Measurements from ENCODE around the gene TMEM120B.
"Not testable (repeated sequence)": the region's sequence is repeated elsewhere in the genome, so short reads cannot be mapped to it uniquely, and the experiment has no call there.

TMEM120B gene

GRCh38 chr12:121723200-121723599 lies 10.6 kb downstream of the TMEM120B start:
- Histone ChIP-seq H3K9me3 (ENCODE audit: control insufficient read depth in 1 of 2, low read length in 2 of 2) (no peaks in the 10 kb centered on the region), H3K36me3 (ENCODE audit: control insufficient read depth in 1 of 2, insufficient read depth in 2 of 2, low read length in 2 of 2) (no peaks in the 10 kb centered on the region), H3K27me3 (ENCODE audit: low read depth, low read length) (no peaks in the 10 kb centered on the region), H3K4me3 (ENCODE audit: low read depth in 1 of 2, low read length in 2 of 2) (no peak overlapping the region), H3K27ac (ENCODE audit: low read length) (no peak overlapping the region), H3K4me1 (ENCODE audit: control insufficient read depth in 1 of 2, insufficient read depth in 2 of 2, low read length in 2 of 2) (no peaks in the 10 kb centered on the region)

GRCh38 chr12:121724925-121725324 lies 12.4 kb downstream of the TMEM120B start:
- H3K27me3 ChIP-seq (ENCODE audit: low read depth, low read length): no peaks in the 10 kb centered on the region
- no peak overlapping the region for H3K27ac ChIP-seq (ENCODE audit: low read length)
- H3K4me1 ChIP-seq (ENCODE audit: control insufficient read depth in 1 of 2, insufficient read depth in 2 of 2, low read length in 2 of 2): no peaks in the 10 kb centered on the region
- H3K9me3 ChIP-seq (ENCODE audit: control insufficient read depth in 1 of 2, low read length in 2 of 2): no peaks in the 10 kb centered on the region
- H3K4me3 ChIP-seq (ENCODE audit: low read depth in 1 of 2, low read length in 2 of 2): no peak overlapping the region
- no peaks in the 10 kb centered on the region for H3K36me3 ChIP-seq (ENCODE audit: control insufficient read depth in 1 of 2, insufficient read depth in 2 of 2, low read length in 2 of 2)

DNA sequence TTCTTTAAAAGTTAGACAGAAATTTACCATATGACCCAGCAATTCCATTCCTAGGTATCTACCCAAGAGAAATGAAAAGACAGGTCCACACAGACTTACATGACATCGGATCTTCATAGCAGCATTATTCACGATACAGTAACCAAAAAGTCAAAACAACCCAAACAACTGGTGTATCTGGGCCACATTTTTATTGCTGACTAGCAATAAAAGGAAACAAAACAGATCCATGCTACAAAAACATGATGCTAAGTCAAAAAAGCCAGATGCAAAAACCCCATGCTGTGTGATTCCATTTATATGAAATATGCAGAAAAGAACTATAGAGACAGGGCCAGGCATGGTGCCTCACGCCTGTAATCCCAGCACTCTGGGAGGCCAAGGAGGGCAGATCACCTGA lies 12.9 kb downstream of the TMEM120B start:
- Histone ChIP-seq H3K27me3 (ENCODE audit: low read depth, low read length) (no peaks in the 10 kb centered on the region), H3K27ac (ENCODE audit: low read length) (no peak overlapping the region), H3K36me3 (ENCODE audit: control insufficient read depth in 1 of 2, insufficient read depth in 2 of 2, low read length in 2 of 2) (no peaks in the 10 kb centered on the region), H3K9me3 (ENCODE audit: control insufficient read depth in 1 of 2, low read length in 2 of 2) (no peaks in the 10 kb centered on the region), H3K4me3 (ENCODE audit: low read depth in 1 of 2, low read length in 2 of 2) (no peak overlapping the region), H3K4me1 (ENCODE audit: control insufficient read depth in 1 of 2, insufficient read depth in 2 of 2, low read length in 2 of 2) (no peaks in the 10 kb centered on the region)

DNA sequence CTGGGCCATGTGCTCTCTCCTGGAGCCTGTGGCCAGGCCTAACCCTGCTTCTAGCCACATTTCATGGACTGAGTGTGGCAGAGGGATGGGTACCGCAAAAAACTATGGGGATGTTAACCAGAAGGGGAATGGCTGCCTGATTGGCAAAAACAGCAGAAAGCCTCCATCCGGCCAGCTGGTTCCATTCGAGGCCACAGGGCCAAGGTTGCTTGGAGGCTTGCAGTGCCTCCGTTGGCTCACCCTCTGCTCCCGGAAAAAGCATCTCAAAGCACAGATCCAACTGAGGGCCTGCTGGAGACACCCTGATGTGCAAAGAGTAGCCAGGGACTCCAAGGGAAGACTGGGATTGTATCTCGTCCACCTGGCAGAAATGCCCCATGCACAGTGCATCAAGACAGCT lies 16.5 kb downstream of the TMEM120B start:
- Histone ChIP-seq H3K27ac (ENCODE audit: low read length) (no peak overlapping the region), H3K4me3 (ENCODE audit: low read depth in 1 of 2, low read length in 2 of 2) (no peak overlapping the region), H3K4me1 (ENCODE audit: control insufficient read depth in 1 of 2, insufficient read depth in 2 of 2, low read length in 2 of 2) (no peaks in the 10 kb centered on the region), H3K36me3 (ENCODE audit: control insufficient read depth in 1 of 2, insufficient read depth in 2 of 2, low read length in 2 of 2) (no peaks in the 10 kb centered on the region), H3K27me3 (ENCODE audit: low read depth, low read length) (no peaks in the 10 kb centered on the region), H3K9me3 (ENCODE audit: control insufficient read depth in 1 of 2, low read length in 2 of 2) (no peaks in the 10 kb centered on the region)

GRCh38 chr12:121731473-121731872 lies 18.9 kb downstream of the TMEM120B start:
- Histone ChIP-seq H3K27ac (ENCODE audit: low read length) (no peak overlapping the region), H3K4me3 (ENCODE audit: low read depth in 1 of 2, low read length in 2 of 2) (no peak overlapping the region), H3K4me1 (ENCODE audit: control insufficient read depth in 1 of 2, insufficient read depth in 2 of 2, low read length in 2 of 2) (no peaks in the 10 kb centered on the region), H3K9me3 (ENCODE audit: control insufficient read depth in 1 of 2, low read length in 2 of 2) (no peaks in the 10 kb centered on the region), H3K27me3 (ENCODE audit: low read depth, low read length) (no peaks in the 10 kb centered on the region), H3K36me3 (ENCODE audit: control insufficient read depth in 1 of 2, insufficient read depth in 2 of 2, low read length in 2 of 2) (no peaks in the 10 kb centered on the region)

DNA sequence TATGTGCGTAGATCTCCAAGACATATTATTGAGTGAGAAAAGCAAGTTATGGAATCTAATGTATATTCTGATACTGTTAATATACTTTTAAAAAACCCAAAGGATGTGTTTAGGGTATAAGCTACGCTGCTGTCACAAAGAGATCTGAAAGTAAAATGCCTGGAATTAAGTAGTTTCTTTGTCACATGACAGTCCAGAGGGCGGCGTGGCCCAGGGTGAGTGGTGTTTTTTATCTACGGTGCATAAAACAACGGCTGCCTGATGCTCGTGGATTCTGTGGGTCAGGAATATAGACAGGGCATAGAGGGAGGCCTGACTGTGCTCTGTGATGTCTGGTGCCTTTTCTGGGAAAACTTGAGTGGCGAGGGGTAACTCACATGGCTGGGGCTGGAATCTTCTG lies 21.3 kb downstream of the TMEM120B start:
- H3K36me3 ChIP-seq (ENCODE audit: control insufficient read depth in 1 of 2, insufficient read depth in 2 of 2, low read length in 2 of 2): no peaks in the 10 kb centered on the region
- no peak overlapping the region for H3K27ac ChIP-seq (ENCODE audit: low read length)
- H3K4me3 ChIP-seq (ENCODE audit: low read depth in 1 of 2, low read length in 2 of 2): no peak overlapping the region
- H3K4me1 ChIP-seq (ENCODE audit: control insufficient read depth in 1 of 2, insufficient read depth in 2 of 2, low read length in 2 of 2): no peaks in the 10 kb centered on the region
- no peaks in the 10 kb centered on the region for H3K27me3 ChIP-seq (ENCODE audit: low read depth, low read length)
- no peaks in the 10 kb centered on the region for H3K9me3 ChIP-seq (ENCODE audit: control insufficient read depth in 1 of 2, low read length in 2 of 2)

DNA sequence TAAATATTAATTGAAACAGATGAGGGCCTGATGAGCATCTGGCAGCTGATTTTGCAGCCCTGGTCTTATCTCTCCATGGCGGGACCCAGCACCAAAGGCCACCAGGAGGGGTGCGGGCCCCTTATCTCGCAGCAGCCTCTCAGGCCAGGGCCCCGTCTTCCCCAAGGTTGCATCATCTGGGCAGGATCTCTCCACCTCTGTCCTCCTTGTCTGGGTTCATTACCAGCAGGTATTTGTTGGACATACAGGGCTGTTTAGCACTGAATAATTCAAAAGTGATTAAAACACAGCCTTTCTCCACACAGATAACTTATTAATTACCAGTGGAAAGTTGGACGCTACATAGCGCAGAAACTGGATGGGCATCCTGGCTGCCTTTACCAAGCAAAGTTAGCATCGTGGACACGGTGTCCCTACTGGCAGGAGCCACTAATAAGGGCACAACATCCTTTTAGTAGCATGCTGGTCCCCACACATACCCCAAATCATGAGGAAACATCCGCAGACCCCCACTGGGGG lies 25.8 kb downstream of the TMEM120B start:
- no peaks in the 10 kb centered on the region for H3K9me3 ChIP-seq (ENCODE audit: control insufficient read depth in 1 of 2, low read length in 2 of 2)
- no peaks in the 10 kb centered on the region for H3K36me3 ChIP-seq (ENCODE audit: control insufficient read depth in 1 of 2, insufficient read depth in 2 of 2, low read length in 2 of 2)
- no peaks in the 10 kb centered on the region for H3K27me3 ChIP-seq (ENCODE audit: low read depth, low read length)
- H3K27ac ChIP-seq (ENCODE audit: low read length): no peak overlapping the region
- no peaks in the 10 kb centered on the region for H3K4me1 ChIP-seq (ENCODE audit: control insufficient read depth in 1 of 2, insufficient read depth in 2 of 2, low read length in 2 of 2)
- no peak overlapping the region for H3K4me3 ChIP-seq (ENCODE audit: low read depth in 1 of 2, low read length in 2 of 2)

GRCh38 chr12:121740847-121741246 lies 28.3 kb downstream of the TMEM120B start:
- Histone ChIP-seq H3K27me3 (ENCODE audit: low read depth, low read length) (no peaks in the 10 kb centered on the region), H3K4me3 (ENCODE audit: low read depth in 1 of 2, low read length in 2 of 2) (no peak overlapping the region), H3K4me1 (ENCODE audit: control insufficient read depth in 1 of 2, insufficient read depth in 2 of 2, low read length in 2 of 2) (no peaks in the 10 kb centered on the region), H3K36me3 (ENCODE audit: control insufficient read depth in 1 of 2, insufficient read depth in 2 of 2, low read length in 2 of 2) (peaks cover 0 to 5% of the 10 kb centered on the region in 2 donors), H3K27ac (ENCODE audit: low read length) (no peak overlapping the region), H3K9me3 (ENCODE audit: control insufficient read depth in 1 of 2, low read length in 2 of 2) (no peaks in the 10 kb centered on the region)

GRCh38 chr12:121741743-121742142 lies 29.2 kb downstream of the TMEM120B start:
- Histone ChIP-seq H3K27ac (ENCODE audit: low read length) (no peak overlapping the region), H3K4me3 (ENCODE audit: low read depth in 1 of 2, low read length in 2 of 2) (no peak overlapping the region), H3K36me3 (ENCODE audit: control insufficient read depth in 1 of 2, insufficient read depth in 2 of 2, low read length in 2 of 2) (peaks cover 0 to 5% of the 10 kb centered on the region in 2 donors), H3K4me1 (ENCODE audit: control insufficient read depth in 1 of 2, insufficient read depth in 2 of 2, low read length in 2 of 2) (no peaks in the 10 kb centered on the region), H3K27me3 (ENCODE audit: low read depth, low read length) (no peaks in the 10 kb centered on the region), H3K9me3 (ENCODE audit: control insufficient read depth in 1 of 2, low read length in 2 of 2) (no peaks in the 10 kb centered on the region)

GRCh38 chr12:121745545-121745944 lies 33.0 kb downstream of the TMEM120B start:
- H3K4me1 ChIP-seq (ENCODE audit: control insufficient read depth in 1 of 2, insufficient read depth in 2 of 2, low read length in 2 of 2); H3K4me3 ChIP-seq (ENCODE audit: low read depth in 1 of 2, low read length in 2 of 2); H3K27ac ChIP-seq (ENCODE audit: low read length); H3K9me3 ChIP-seq (ENCODE audit: control insufficient read depth in 1 of 2, low read length in 2 of 2); H3K27me3 ChIP-seq (ENCODE audit: low read depth, low read length): not testable (repeated sequence)
- peaks cover 0 to 11% of the 10 kb centered on the region in 2 donors for H3K36me3 ChIP-seq (ENCODE audit: control insufficient read depth in 1 of 2, insufficient read depth in 2 of 2, low read length in 2 of 2)

GRCh38 chr12:121748218-121748570 lies 35.6 kb downstream of the TMEM120B start:
- H3K9me3 ChIP-seq (ENCODE audit: control insufficient read depth in 1 of 2, low read length in 2 of 2): no peaks in the 10 kb centered on the region
- no peaks in the 10 kb centered on the region for H3K27me3 ChIP-seq (ENCODE audit: low read depth, low read length)
- H3K4me3 ChIP-seq (ENCODE audit: low read depth in 1 of 2, low read length in 2 of 2): no peak overlapping the region
- H3K27ac ChIP-seq (ENCODE audit: low read length): no peak overlapping the region
- peaks cover 0 to 14% of the 10 kb centered on the region in 2 donors for H3K36me3 ChIP-seq (ENCODE audit: control insufficient read depth in 1 of 2, insufficient read depth in 2 of 2, low read length in 2 of 2)
- no peaks in the 10 kb centered on the region for H3K4me1 ChIP-seq (ENCODE audit: control insufficient read depth in 1 of 2, insufficient read depth in 2 of 2, low read length in 2 of 2)

GRCh38 chr12:121748571-121749265 lies 36.2 kb downstream of the TMEM120B start:
- Histone ChIP-seq H3K27me3 (ENCODE audit: low read depth, low read length) (no peaks in the 10 kb centered on the region), H3K36me3 (ENCODE audit: control insufficient read depth in 1 of 2, insufficient read depth in 2 of 2, low read length in 2 of 2) (peaks cover 0 to 14% of the 10 kb centered on the region in 2 donors), H3K4me3 (ENCODE audit: low read depth in 1 of 2, low read length in 2 of 2) (no peak overlapping the region), H3K27ac (ENCODE audit: low read length) (no peak overlapping the region), H3K9me3 (ENCODE audit: control insufficient read depth in 1 of 2, low read length in 2 of 2) (no peaks in the 10 kb centered on the region), H3K4me1 (ENCODE audit: control insufficient read depth in 1 of 2, insufficient read depth in 2 of 2, low read length in 2 of 2) (no peaks in the 10 kb centered on the region)

All from muscle layer of duodenum (tissue), 2 donors.